HG02678 (cell line): ENCODE results near the gene HMSD.

ENCODE experiments used
- ATAC-seq: cut with Tn5 transposase; IDR thresholded peaks from one replicate; pipeline ENCODE4 v1.9.1; 2021; ENCODE audit warnings: mild to moderate bottlenecking, moderate library complexity; ENCODE audit not compliant: unreplicated experiment

HMSD gene

DNA sequence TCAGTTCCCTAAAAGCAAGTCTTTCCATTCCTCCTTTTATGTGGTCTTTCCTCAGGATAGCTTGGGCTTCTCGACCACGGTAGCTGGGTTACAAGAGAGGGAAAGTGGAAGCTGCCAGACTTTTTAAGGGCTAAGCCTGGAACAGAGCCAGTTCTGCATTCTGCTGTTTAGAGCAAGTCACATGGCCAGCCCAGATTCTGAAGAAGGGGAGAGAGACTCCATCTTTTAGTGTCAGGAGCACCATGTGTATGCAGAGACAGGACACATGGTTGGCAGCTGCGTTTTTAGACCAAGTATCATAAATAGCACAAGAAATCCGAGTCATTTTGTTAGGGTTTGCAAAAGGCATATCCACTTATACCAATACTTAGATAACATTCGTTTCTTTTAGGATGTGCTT, 4.7 kb downstream of the HMSD start:
- no peak for ATAC-seq

DNA sequence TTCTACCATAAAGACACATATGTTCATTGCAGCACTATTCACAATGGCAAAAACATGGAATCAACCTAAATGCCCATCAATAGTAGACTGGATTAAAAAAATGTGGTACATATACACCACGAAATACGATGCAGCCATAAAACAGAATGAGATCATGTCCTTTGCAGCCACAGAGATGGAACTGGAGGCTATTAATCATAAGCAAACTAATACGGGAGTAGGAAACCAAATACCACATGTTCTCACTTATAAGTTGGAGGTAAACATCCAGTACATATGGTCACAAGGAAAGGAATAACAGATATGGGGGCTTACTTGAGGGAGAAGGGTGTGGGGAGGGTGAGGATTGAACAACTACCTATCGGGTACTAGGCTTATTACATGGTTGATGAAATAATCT, 7.7 kb downstream of the HMSD start:
- no peak for ATAC-seq

DNA sequence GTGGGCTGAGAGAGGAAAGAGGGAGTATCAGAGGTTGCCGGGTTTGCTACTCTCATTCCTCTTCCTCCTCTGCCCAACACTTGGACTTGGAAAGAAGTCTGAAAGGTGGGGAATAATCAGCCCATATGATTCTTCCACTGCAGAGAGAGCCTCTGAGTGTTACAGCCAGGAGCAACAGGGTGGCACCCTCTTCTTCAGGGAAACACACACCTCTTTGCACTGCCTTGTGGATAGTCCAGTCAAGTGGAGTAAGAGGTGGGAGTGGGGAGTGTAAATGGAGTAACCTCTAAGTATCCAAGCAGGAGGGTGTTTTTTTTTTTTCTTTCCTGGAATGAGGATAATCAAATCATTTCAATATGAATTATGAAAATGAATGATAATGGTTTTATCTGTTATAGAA, 11.8 kb downstream of the HMSD start:
- ATAC-seq, result no peak

DNA sequence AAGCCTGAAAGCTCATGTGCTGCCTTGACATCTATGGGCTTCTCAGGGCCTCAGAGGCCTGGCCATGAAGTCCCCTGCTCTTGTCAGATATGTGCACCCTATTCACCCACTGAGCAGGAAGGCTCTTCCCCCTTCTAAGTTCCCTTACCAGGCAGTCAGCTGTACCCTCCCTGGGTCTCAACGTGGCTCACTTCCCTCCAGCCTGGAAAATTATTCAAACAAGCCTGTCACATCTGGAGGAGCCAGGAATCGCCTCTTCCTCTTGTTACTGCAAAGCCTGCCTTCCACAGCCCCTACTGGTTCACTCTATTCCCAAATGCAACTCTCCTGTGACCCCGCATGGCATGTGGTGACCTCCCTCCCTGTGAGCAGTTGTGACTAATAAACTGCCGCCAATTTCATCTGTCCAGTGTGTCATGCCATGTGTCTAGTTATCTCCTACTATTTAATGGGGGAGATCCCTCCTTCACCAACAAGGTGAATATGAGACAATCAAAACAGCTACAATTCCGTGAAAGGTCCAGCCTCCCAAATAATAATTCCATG, 12.4 kb downstream of the HMSD start:
- ATAC-seq, result no peak

DNA sequence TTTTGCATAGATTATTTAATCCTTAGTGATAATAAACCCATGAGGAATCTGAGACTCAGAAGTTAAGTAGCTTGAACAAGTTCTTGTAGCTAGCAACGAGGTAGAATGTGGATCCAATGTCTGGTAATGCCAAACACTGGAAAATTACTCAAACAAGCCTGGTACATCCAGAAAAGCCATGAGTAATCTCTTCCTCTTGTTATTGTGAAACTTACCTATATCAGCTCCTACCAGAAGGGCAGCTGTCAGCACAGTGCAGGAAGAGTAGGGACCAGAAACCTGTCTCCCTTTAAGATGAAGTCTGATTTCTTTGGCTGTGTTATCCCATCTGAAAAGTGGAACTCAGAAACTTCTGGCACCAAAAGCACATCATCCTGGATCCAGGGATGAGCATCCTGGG, 13.0 kb downstream of the HMSD start:
- no peak for ATAC-seq

DNA sequence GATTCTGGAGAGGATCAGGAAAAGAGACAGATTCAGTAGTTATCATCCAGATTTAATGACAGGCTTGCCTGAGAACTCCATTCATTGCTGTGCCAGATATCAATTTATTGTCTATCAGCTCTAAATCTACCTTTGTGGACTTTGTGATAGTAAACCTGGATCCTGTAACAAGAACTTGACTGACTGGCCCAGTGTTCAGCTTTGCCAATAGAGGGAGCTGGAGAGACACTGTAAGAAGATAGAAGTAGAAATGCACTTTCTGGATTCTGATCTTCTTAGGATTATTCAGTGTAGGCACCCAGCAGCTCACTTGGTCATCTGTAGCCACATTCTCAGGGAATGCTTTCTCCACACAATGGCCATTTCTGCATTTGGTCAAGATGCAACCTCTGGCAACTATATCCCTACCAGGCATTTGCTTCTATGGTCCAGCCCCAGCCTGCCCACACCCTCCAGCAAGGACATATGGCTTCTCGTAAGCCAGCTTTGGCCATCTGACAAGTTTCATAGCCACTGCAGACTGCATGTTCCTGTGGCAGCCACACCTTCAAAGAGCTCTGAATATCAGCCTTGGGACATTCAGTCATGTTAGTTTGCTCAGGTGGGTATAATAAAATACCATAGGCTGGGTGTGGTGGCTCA, 14.6 kb downstream of the HMSD start:
- ATAC-seq, result peak; percentile 81

DNA sequence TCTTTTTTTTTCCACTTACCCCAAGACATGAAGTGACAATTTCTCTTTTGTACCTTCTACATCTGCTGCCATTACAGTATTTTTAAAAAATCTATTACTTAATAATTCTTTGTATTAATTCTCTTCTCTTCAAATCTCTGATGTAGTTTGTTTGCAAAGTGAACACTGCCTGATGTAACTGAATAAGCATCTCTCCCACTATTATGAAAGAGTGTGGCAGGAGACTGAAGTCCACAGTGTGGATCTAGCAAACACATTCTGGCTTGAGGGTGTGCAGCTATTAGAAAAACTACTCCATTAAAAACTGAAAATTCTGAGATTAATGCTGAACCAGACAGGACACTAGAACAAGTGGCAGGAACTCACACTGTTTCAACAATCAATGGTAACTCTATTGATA, 15.8 kb downstream of the HMSD start:
- ATAC-seq, result no peak

DNA sequence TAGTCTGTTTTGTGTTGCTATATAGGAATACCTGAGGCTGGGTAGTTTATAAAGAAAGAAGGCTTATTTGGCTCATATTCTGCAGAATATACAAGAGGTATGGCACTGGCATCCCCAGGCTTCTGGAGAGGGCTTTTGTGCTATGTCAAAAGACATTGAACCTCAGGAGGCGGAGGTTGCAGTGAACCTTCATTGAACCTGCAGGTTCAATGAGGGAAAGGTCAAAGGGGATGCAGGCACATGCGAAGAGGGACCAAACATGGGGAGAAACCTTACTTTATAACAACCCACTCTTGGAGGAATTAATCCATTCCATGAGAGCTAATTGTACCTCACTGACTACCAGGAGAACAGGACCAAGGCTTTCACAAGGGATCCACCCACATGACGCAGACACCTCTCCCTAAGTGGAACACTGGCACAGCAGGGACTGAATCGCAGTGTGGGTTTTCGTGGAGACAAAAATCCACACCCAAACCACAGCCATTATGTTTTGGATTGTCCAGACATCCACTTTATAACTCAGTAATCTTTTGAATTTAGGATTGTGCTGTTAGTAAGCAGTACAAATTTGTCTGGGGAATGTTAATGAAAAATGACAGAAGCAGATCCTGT, 16.7 kb downstream of the HMSD start:
- no peak for ATAC-seq

DNA sequence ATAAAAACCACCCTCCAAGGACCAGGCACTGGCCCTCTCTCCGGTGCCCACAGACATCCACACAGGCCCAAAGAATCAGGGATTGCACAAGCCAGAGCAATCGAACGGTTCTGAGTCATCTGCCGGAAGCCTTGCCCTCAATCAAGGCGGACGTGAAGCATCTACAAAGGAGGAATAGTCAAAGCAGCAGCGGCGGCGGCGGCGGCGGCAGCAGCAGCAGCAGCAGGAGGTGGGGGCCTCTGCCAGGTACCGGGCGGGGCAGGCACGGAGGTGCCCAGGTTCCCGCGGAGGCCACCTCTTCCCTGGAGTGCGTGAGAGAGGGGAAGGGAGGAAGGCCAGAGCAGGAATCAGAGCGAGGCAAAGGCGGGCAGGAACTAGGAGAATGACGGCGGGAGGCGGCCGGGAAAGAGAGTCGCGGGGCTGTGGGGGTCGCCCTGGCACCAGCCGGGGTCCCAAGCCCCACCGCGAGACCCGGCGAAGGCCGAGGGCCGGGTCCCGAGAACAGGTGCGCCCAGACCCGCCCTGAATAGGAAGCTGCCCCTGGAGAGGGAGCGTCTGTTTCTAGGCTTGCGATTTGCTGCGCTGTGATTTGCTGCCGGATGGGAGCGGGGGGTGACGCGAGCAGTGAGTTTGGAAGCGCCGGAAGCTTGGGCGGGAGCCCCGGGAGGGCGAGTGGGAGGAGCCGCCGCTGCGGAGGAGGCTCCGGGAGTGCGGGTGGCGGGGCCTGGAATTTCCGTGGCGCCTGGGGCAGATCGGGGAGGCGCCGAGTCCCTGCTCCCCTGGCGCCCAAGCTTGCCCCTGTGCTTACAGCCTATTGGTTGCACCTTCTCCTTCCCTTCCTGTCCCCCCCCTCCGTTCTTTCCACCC, 21.1 kb downstream of the HMSD start, which contains the start of gene SERPINB8:
TSS of gene SERPINB8 (plus strand) at position 140 of the 867 bp plus-strand sequence. CDS start 8,228 bp downstream, outside the sequence.
- ATAC-seq, result peak; percentile 92

DNA sequence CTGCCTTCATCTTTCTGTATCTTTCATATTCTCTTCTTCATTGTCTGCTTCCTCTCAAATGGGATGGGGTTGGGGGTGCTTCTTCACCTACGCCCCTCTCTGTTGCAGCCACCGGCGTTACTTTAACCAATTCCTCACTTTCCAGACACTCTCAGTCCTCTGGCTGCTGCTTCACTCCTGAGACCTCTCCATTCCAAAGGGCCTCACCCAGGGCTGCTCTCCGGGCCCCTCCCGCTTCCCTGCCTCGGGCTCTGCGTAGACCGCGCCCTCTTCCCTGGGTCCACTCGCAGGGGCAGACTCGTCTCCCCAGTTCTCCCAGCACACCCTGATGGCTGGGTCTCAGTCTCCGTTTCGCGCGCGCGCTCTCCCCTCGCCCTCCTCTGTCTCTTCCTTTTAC, 21.7 kb downstream of the HMSD start:
- ATAC-seq, result peak; percentile 2

DNA sequence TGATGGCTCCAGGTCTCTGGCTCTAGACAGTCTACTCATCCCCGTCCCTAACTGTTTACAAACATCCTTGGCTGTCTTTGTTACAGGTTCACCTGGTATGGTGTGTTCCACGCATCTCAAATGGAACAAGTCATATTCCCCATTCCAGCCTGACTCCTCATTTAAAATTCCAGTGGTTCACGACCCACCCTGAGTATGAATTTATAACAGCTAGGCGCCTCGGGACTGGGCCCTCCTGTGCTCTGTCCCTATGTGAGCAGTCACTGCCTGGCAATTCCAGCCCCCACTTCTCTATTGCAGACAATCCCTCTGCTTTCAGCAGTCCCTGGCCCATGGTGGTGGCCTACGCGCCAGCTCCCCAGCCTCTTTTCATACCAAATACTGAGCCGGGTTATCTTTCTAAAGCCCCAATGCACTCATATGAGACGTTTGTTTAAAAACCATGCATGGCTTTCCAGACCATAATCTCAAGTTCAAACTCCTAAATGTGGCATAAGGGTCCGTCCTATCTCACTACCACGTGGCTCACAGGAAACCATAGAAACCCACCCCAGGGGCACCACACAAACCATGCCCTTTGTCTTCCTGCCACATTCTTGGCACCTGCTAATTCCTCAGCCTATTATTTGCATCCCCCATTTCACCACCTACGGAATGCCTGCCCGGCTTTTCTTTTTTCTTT, 22.4 kb downstream of the HMSD start:
- no peak for ATAC-seq

DNA sequence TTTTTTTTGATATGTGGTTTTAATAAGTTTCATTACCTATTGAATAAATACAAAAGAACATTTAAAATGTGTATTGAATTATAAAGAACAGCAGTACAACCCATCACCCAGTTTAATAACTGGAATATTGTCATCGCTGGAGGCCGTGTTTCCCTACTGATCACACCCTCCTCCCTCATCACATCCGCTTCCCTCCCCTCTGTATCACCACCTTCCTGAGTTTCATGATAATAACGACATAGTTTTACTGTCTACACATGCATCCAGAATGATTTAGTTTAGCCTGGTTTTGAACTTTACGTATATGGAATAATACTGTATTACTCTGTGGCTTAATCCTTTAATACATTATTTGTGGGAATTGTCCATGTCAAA, 22.9 kb downstream of the HMSD start:
- ATAC-seq, result no peak

DNA sequence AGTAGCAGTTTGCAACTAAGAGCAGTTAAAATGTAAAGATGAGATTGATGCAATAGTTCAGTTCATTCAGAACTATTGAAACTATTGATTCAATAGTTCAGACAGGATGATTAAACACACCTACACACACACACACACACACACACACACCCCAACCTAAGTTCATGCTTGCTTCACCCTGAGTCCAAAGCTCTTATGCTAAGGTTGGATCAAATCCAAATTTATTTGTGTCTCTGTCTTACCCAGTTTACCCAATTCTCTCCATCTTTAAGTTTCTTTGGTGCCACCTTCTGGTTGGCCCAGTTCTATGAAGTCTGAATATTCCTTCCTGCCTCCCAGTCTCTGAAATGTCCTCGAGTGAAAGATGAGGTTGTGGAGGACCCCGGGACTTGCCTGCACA, 25.9 kb downstream of the HMSD start:
- no peak for ATAC-seq

DNA sequence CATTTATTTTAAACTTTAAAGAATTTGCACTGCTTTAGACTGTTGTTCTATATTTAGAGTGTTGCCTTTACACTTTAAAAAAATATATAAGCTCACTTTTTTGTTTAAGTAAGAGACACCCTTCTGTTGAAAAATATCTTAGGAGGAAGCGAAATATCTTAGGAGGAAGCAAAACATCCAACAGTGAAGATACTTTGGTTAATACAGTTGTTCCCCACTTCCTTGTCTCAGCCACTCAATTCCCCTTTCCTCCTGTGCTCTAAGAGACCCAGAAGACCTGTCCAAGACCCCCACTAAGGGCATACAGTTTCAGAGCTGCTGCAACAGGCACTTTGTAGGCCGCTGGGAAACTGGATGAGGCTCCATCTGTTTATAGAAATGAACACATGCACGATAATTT, 26.5 kb downstream of the HMSD start:
- ATAC-seq, result no peak

DNA sequence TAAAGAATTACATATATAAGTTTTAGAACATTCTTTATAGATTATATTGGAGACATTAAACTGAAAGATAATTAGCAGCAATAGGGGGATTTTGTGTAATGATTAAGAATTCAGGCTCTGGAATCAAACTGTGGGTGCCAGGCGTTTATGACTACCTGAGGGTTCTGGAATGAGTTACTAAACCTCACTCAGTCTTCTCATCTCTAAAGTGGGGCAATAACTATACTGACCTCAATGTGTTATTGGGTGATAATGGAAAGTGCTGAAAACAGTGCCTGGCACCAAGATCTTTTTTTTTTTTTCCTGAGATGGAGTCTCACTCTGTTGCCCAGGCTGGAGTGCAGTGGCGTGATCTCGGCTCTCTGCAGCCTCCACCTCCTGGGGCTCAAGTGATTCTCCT, 27.9 kb downstream of the HMSD start:
- no peak for ATAC-seq

DNA sequence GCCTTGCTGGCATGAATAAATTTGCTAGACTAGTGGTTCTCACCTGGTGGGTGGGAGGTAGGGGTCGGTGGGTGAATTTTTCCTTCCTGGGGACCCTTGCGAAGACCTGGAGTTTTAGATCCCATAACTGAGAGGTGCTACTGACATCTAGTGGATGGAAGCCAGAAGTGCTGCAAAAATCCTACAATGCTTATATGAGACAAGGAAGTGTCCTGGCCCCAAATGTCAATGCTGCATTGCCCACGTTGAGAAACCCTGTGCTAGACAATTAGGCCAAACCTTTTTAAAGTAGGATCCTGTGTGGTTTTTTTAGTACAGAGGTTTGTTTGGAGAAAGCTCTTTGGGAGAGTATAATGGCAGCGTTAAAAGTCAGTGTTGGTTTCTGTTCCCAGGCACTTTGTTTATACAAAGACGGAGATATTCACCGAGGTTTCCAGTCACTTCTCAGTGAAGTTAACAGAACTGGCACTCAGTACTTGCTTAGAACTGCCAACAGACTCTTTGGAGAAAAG, 30.4 kb downstream of the HMSD start:
- ATAC-seq, result peak; percentile 79

DNA sequence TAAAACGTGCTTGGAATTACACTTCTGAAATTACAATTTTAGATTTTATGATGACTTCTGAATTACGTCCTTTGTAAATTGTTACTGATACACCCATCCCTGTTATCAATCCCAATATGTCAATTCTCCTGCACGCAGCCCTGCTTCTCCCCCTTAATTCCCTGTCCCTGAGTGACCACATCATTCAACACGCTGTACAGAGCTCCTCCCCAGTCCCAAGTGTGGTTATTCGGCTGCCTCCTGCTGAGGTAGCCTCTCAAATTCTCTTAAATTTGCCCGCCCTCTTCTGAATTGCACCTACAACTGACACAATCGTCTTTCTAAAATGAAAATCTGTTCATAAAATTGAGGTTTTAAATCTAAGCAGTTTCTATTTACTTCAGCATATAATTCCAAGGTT, 30.9 kb downstream of the HMSD start:
- ATAC-seq, result no peak

DNA sequence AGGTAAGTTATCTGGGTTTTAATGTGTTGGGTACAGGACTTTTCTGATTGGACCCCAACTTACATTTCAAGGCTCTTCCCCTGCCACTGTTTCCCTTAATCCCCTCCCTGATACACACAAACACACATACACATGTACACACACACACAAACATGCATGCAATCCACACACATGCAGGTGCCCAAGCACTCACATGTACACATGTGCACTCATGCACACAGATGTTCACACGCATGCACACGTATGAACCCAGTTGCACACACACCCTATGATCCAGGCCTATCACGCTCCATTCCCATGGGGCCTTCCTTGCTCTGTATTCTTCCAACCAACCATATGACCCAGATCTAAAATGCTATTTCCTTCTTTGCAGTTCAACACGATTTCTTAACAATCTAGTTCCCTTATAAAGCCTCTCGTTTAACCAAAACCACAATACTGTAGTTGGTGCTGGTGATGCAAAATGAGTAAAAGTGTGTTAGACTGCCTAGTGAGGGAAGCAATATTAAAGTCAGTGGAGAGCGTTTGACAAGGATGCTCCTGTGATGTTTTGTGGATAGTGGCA, 31.9 kb downstream of the HMSD start:
- ATAC-seq, result no peak

DNA sequence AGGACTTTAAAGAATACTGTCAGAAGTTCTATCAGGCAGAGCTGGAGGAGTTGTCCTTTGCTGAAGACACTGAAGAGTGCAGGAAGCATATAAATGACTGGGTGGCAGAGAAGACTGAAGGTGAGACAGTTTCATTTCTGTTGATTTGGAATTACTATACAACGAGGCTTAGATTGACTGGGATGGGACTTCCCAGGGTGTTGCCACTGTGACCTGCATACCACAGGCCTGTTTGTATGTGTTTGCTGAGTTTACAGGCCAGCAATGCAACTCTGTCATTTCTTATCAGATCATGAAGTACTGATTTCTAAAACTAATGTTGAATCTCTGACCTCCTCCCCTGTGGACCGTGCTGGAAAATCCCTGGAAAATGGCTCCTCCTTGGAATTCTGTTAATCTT, 32.6 kb downstream of the HMSD start:
- ATAC-seq, result no peak

DNA sequence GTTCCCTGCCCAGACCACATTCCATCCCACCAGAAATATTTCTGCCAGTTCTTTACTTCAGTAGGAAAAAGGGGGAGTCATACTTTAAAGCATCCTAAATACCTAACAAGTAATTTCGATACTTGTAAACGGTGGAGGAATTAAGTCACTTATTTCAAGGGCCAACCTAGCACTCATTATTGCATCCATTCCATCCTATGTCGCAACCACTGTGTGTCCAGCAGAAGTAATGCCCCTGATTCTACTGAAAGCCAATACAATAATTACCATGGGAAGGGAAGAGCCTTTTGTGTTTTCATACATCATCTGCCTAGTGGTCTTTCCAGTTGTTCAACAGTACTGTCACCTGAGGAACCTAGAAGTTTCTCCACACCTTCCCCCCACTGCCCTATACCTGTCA, 33.3 kb downstream of the HMSD start:
- no peak for ATAC-seq

DNA sequence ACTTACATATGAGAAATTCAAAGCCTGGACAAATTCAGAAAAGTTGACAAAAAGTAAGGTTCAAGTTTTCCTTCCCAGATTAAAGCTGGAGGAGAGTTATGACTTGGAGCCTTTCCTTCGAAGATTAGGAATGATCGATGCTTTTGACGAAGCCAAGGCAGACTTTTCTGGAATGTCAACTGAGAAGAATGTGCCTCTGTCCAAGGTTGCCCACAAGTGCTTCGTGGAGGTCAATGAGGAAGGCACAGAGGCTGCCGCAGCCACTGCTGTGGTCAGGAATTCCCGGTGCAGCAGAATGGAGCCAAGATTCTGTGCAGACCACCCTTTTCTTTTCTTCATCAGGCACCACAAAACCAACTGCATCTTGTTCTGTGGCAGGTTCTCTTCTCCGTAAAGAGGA, 37.8 kb downstream of the HMSD start:
- no peak for ATAC-seq
